H9 (cell line): ENCODE measurements around the gene DEAF1. TPM values are rescaled to one million over a fixed set of nuclear protein-coding genes. Genes with fewer than 3 reads are reported as not detected.

Source experiments
- DNase-seq: peaks from one replicate; pipeline ENCODE4 v3.0.0-alpha.2; 2017
- H2AFZ ChIP-seq: one replicate; pipeline ENCODE4 v1.6.1; 2013; ENCODE audit warnings: mild to moderate bottlenecking, low read length, control low read depth, moderate library complexity
- H2AK5ac ChIP-seq: 2 replicates; pipeline ENCODE4 v1.6.1; 2013; ENCODE audit warnings: low read length, control low read depth, mixed read lengths; ENCODE audit not compliant: insufficient read length
- H2BK120ac ChIP-seq: one replicate; pipeline ENCODE4 v1.6.1; 2013; ENCODE audit warnings: low read depth, mild to moderate bottlenecking, low read length, control low read depth, inconsistent platforms; ENCODE audit not compliant: poor library complexity, severe bottlenecking
- H2BK12ac ChIP-seq: 2 replicates; pipeline ENCODE4 v1.6.1; 2013; ENCODE audit warnings: low read length, control low read depth, mixed read lengths, low read depth; ENCODE audit not compliant: insufficient read length
- H2BK15ac ChIP-seq: 2 replicates; pipeline ENCODE4 v1.6.1; 2013; ENCODE audit warnings: low read depth, low read length, control low read depth
- H2BK20ac ChIP-seq: one replicate; pipeline ENCODE4 v1.6.1; 2013; ENCODE audit warnings: low read depth, mild to moderate bottlenecking, low read length, control low read depth, inconsistent platforms; ENCODE audit not compliant: poor library complexity, severe bottlenecking
- H2BK5ac ChIP-seq: 2 replicates; pipeline ENCODE4 v1.6.1; 2013; ENCODE audit warnings: low read length, control low read depth, mixed read lengths; ENCODE audit not compliant: insufficient read length
- H3K14ac ChIP-seq: 2 replicates; pipeline ENCODE4 v1.6.1; 2013; ENCODE audit warnings: low read length, control low read depth; ENCODE audit not compliant: insufficient read depth
- H3K18ac ChIP-seq: 2 replicates; pipeline ENCODE4 v1.6.1; 2013; ENCODE audit warnings: low read depth, mild to moderate bottlenecking, mixed read lengths, low read length, control low read depth; ENCODE audit not compliant: insufficient read length
- H3K23ac ChIP-seq: 2 replicates; pipeline ENCODE4 v1.6.1; 2013; ENCODE audit warnings: low read length, control low read depth, mixed read lengths, low read depth; ENCODE audit not compliant: insufficient read length
- H3K23me2 ChIP-seq: 2 replicates; pipeline ENCODE4 v1.6.1; 2013; ENCODE audit warnings: low read depth, mild to moderate bottlenecking, mixed read lengths, low read length, control low read depth; ENCODE audit not compliant: insufficient read length, poor library complexity, severe bottlenecking
- H3K27ac ChIP-seq: 2 replicates; pipeline ENCODE4 v1.5.1; 2013; ENCODE audit warnings: low read length, control low read depth, mixed read lengths, low read depth; ENCODE audit not compliant: insufficient read length
- H3K27me3 ChIP-seq: 2 replicates; pipeline ENCODE4 v1.6.1; 2013; ENCODE audit warnings: low read length, control low read depth, inconsistent platforms; ENCODE audit not compliant: insufficient read depth
- H3K4ac ChIP-seq: 2 replicates; pipeline ENCODE4 v1.6.1; 2013; ENCODE audit warnings: low read depth, mild to moderate bottlenecking, control low read depth, inconsistent platforms, low read length, moderate library complexity
- H3K4me1 ChIP-seq: 2 replicates; pipeline ENCODE4 v1.6.1; 2013; ENCODE audit warnings: low read length, control low read depth, inconsistent platforms; ENCODE audit not compliant: insufficient read depth
- H3K4me2 ChIP-seq: 2 replicates; pipeline ENCODE4 v1.6.1; 2013; ENCODE audit warnings: low read length, control low read depth, mixed read lengths; ENCODE audit not compliant: insufficient read length, insufficient read depth
- H3K56ac ChIP-seq: 2 replicates; pipeline ENCODE4 v1.6.1; 2013; ENCODE audit warnings: low read depth, mild to moderate bottlenecking, mixed read lengths, low read length, control low read depth; ENCODE audit not compliant: insufficient read length
- H3K79me1 ChIP-seq: 2 replicates; pipeline ENCODE4 v1.6.1; 2013; ENCODE audit warnings: low read depth, mild to moderate bottlenecking, moderate library complexity, low read length, control low read depth, inconsistent platforms; ENCODE audit not compliant: insufficient read depth, poor library complexity, severe bottlenecking
- H3K79me2 ChIP-seq: 2 replicates; pipeline ENCODE4 v1.6.1; 2013; ENCODE audit warnings: low read length, control low read depth, inconsistent platforms; ENCODE audit not compliant: insufficient read depth
- H3K9ac ChIP-seq: 2 replicates; pipeline ENCODE4 v1.6.1; 2013; ENCODE audit warnings: low read length, control low read depth, mixed read lengths; ENCODE audit not compliant: insufficient read length; ENCODE audit errors: extremely low read depth
- H3K9me3 ChIP-seq: one replicate; pipeline ENCODE4 v1.6.1; 2013; ENCODE audit warnings: low read depth, low read length, inconsistent platforms; ENCODE audit not compliant: control insufficient read depth
- H3T11ph ChIP-seq: one replicate; pipeline ENCODE4 v1.6.1; 2013; ENCODE audit warnings: mild to moderate bottlenecking, low read length, control low read depth, inconsistent platforms
- H4K20me1 ChIP-seq: one replicate; pipeline ENCODE4 v1.6.1; 2013; ENCODE audit not compliant: control insufficient read depth, insufficient read length, insufficient read depth
- H4K5ac ChIP-seq: 2 replicates; pipeline ENCODE4 v1.6.1; 2013; ENCODE audit warnings: low read depth, mild to moderate bottlenecking, mixed read lengths, low read length, control low read depth; ENCODE audit not compliant: insufficient read length
- H4K8ac ChIP-seq: replicated peaks from 2 replicates; pipeline ENCODE4 v1.6.1; 2013; ENCODE audit warnings: low read length, control low read depth, mixed read lengths, low read depth; ENCODE audit not compliant: insufficient read length
- H4K91ac ChIP-seq: 2 replicates; pipeline ENCODE4 v1.6.1; 2013; ENCODE audit warnings: low read depth, mild to moderate bottlenecking, moderate library complexity, mixed read lengths, low read length, control low read depth; ENCODE audit not compliant: insufficient read length
- H3K27ac Mint-ChIP-seq, 3 experiments: 2 replicates in 2 of 3; 3 replicates in 1 of 3; pipeline ENCODE4 v1.8.0; 2020 to 2021; ENCODE audit warnings: mixed read lengths in 3 of 3, mild to moderate bottlenecking in 1 of 3, moderate library complexity in 1 of 3
- H3K27me3 Mint-ChIP-seq: 2 replicates; pipeline ENCODE4 v1.8.0; 2021; ENCODE audit warnings: low read depth, mild to moderate bottlenecking, moderate library complexity, mixed read lengths
- H3K36me3 Mint-ChIP-seq, 3 experiments: 2 replicates in 2 of 3; 3 replicates in 1 of 3; pipeline ENCODE4 v1.8.0; 2020 to 2021; ENCODE audit warnings: low read depth in 3 of 3, mixed read lengths in 3 of 3; ENCODE audit not compliant: insufficient read depth in 1 of 3
- H3K4me1 Mint-ChIP-seq, 2 experiments: 2 replicates each; pipeline ENCODE4 v1.8.0; 2020; ENCODE audit warnings: mixed read lengths in 2 of 2
- H3K4me3 Mint-ChIP-seq, 2 experiments: 2 replicates in 1 of 2; 3 replicates in 1 of 2; pipeline ENCODE4 v1.8.0; 2020 to 2021; ENCODE audit warnings: mild to moderate bottlenecking in 2 of 2, mixed read lengths in 2 of 2, moderate library complexity in 1 of 2
- H3K9me3 Mint-ChIP-seq, 2 experiments: 2 replicates in 1 of 2; 3 replicates in 1 of 2; pipeline ENCODE4 v1.8.0; 2020; ENCODE audit warnings: mild to moderate bottlenecking in 2 of 2, mixed read lengths in 2 of 2, moderate library complexity in 1 of 2
- CTCF ChIP-seq: fragments of 200-600 bp; sonication (generic); conservative IDR thresholded peaks from 3 replicates; pipeline ENCODE4 v1.8.0; 2021; ENCODE audit warnings: antibody characterized with exemption, mild to moderate bottlenecking
- WGBS: extraction: QIAGEN DNeasy Blood & Tissue Kit; methylation state at CpG from one replicate; pipeline ENCODE4 v1.1.7; 2013; ENCODE audit warnings: missing lambda C conversion rate, low lambda C conversion rate, mixed read lengths; ENCODE audit not compliant: insufficient read length; ENCODE audit errors: extremely low coverage; 5-methylcytosine and 5-hydroxymethylcytosine counted together
- total RNA-seq: library from RNA; stranded (reverse); gene quantifications from 2 replicates; pipeline ENCODE4 v1.2.1, GENCODE V29; 2021

Gene DEAF1
- total RNA-seq, 1 experiment from 2014 or later: 67.3 TPM

- Mint-ChIP-seq H3K9me3 (no peaks in the 10 kb centered on the region; a peak in 2 of 5 replicates), H3K4me3 (peak overlapping the region; percentile 50 to 77), H3K4me1 (peaks cover 18 to 28% of the 10 kb centered on the region in 2 experiments), H3K27me3 (peaks cover 42% of the 10 kb centered on the region), H3K36me3 (peaks cover 2 to 26% (median 5%) of the 10 kb centered on the region in 3 experiments; a peak in 4 of 7 replicates), H3K27ac (no peak overlapping the region)
- H3K4me1 ChIP-seq: no peaks in the 10 kb centered on the region; the same call in 1 of the 2 replicates
- H2AK5ac ChIP-seq: no peak overlapping the region
- H2BK5ac ChIP-seq: no peak overlapping the region
- H3K14ac ChIP-seq: no peak overlapping the region
- no peak for TF ChIP-seq CTCF
- H3K9me3 ChIP-seq: no peaks in the 10 kb centered on the region
- no peak overlapping the region for H3K9ac ChIP-seq
- H2BK12ac ChIP-seq: no peak overlapping the region
- no peak overlapping the region for H3K56ac ChIP-seq
- peak overlapping the region; percentile 28 for H3K4me2 ChIP-seq
- H2AFZ ChIP-seq: no peak overlapping the region
- WGBS: no CpG with 5 or more reads among the region's 69 CpGs
- no peaks in the 10 kb centered on the region for H4K20me1 ChIP-seq
- no peaks in the 10 kb centered on the region for H3K79me2 ChIP-seq
- no peak overlapping the region for H3K4ac ChIP-seq
- H4K8ac ChIP-seq: no peak overlapping the region
- H3K27me3 ChIP-seq: peaks cover 33% of the 10 kb centered on the region
- no peak overlapping the region for H4K5ac ChIP-seq
- H2BK15ac ChIP-seq: no peak overlapping the region
- no peak overlapping the region for H3T11ph ChIP-seq
- H3K27ac ChIP-seq: no peak overlapping the region
- H3K18ac ChIP-seq: no peak overlapping the region
- no peak overlapping the region for H4K91ac ChIP-seq
- peaks cover 19% of the 10 kb centered on the region for H3K23me2 ChIP-seq
- no peak overlapping the region for H3K23ac ChIP-seq
- H2BK20ac ChIP-seq: no peak overlapping the region
- no peaks in the 10 kb centered on the region for H3K79me1 ChIP-seq
- no peak overlapping the region for H2BK120ac ChIP-seq
- DNase-seq: peak; percentile 54
These were observed 54.9 kb downstream of the DEAF1 start for GRCh38 chr11:640021-640706.
